Loucy (cell line): ENCODE measurements around the gene VPS52.

Source experiments
- EZH2phosphoT487 ChIP-seq: fragments of 200-600 bp; IDR thresholded peaks from 2 replicates; pipeline ENCODE4 v1.6.1; 2018; ENCODE audit warnings: antibody characterized with exemption, mild to moderate bottlenecking, moderate library complexity, borderline replicate concordance
- TF ChIP-seq, protein P1 (sequence below): fragments of 200-600 bp; sonication (generic); conservative IDR thresholded peaks from 2 replicates; pipeline ENCODE4 v1.5.1; 2014; ENCODE audit warnings: mild to moderate bottlenecking, antibody characterized with exemption, low read length

DNA sequence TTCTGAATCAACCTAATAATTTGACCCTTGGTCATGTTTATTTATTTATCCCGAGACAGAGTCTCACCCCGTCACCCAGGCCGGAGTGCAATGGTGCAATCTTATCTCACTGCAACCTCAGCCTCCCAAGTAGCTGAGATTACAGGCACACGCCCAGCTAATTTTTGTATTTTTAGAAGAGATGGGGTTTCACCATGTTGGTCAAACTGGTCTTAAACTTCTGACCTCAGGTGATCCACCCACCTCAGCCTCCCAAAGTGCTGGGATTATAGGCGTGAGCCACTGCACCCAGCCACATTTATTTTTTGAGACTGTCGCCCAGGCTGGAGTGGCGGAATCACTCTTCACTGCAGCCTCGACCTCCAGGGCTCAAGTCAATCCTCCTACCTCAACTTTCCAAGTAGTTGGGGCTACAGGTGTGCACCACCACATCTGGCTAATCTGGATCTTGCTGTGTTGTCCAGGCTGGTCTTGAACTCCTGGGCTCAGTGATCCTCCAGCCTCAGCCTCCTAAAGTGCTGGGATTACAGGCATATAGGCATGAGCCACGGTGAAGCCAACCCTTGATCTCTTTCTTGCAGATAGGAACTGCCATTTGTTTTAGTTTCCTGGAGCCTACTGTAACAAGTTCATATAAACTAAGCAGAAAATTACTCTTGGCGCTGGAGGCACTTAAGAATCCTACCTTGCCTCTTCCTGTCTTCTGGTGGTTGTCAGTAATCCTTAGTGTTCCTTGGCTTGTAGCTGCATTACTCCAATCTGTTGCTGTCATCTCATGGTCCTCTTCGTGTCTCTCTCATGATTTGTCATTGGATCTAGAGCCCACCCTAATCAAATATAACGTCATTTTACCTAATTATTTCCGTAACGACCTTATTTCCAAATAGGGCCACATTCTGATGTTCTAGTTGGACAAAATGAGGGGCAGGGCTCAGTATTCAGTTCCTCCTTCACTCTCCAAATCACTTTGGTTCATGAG is 2.5 kb upstream of the VPS52 start:
- TF ChIP-seq, protein P1, sequence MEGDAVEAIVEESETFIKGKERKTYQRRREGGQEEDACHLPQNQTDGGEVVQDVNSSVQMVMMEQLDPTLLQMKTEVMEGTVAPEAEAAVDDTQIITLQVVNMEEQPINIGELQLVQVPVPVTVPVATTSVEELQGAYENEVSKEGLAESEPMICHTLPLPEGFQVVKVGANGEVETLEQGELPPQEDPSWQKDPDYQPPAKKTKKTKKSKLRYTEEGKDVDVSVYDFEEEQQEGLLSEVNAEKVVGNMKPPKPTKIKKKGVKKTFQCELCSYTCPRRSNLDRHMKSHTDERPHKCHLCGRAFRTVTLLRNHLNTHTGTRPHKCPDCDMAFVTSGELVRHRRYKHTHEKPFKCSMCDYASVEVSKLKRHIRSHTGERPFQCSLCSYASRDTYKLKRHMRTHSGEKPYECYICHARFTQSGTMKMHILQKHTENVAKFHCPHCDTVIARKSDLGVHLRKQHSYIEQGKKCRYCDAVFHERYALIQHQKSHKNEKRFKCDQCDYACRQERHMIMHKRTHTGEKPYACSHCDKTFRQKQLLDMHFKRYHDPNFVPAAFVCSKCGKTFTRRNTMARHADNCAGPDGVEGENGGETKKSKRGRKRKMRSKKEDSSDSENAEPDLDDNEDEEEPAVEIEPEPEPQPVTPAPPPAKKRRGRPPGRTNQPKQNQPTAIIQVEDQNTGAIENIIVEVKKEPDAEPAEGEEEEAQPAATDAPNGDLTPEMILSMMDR, result no peak
- TF ChIP-seq EZH2phosphoT487, result no peak
